RWPE2 (cell line): ENCODE data around the gene MBLAC2.

Source experiments
- ATAC-seq: fragments of 200-7000 bp; cut with Tn5 transposase; 3 replicates; pipeline ENCODE4 v1.9.1; 2021; ENCODE audit warnings: low read depth
- DNase-seq: peaks from one replicate; pipeline ENCODE4 v3.0.0-alpha.2; 2020; ENCODE audit warnings: low spot score
- H3K27ac ChIP-seq: fragments of 450-650 bp; 2 replicates; pipeline ENCODE4 v1.5.1; 2017; ENCODE audit warnings: mild to moderate bottlenecking; ENCODE audit not compliant: poor library complexity, severe bottlenecking
- H3K27me3 ChIP-seq: fragments of 250-450 bp; sonication (Bioruptor Pico); 2 replicates; pipeline ENCODE4 v1.5.1; 2021; ENCODE audit warnings: mild to moderate bottlenecking, moderate library complexity; ENCODE audit not compliant: insufficient read depth, poor library complexity, severe bottlenecking
- H3K36me3 ChIP-seq: fragments of 250-450 bp; sonication (Bioruptor Pico); 2 replicates; pipeline ENCODE4 v1.5.1; 2020; ENCODE audit warnings: low read depth, mild to moderate bottlenecking, moderate library complexity
- H3K4me1 ChIP-seq: fragments of 250-450 bp; sonication (Bioruptor Pico); 2 replicates; pipeline ENCODE4 v1.5.1; 2021; ENCODE audit warnings: mild to moderate bottlenecking, moderate library complexity; ENCODE audit not compliant: insufficient read depth, poor library complexity, severe bottlenecking
- H3K4me3 ChIP-seq: fragments of 250-450 bp; sonication (Bioruptor Pico); 2 replicates; pipeline ENCODE4 v1.5.1; 2021; ENCODE audit warnings: mild to moderate bottlenecking, moderate library complexity; ENCODE audit not compliant: severe bottlenecking
- H3K9me3 ChIP-seq: fragments of 250-450 bp; sonication (Bioruptor Pico); 2 replicates; pipeline ENCODE4 v1.5.1; 2021; ENCODE audit warnings: mild to moderate bottlenecking, moderate library complexity; ENCODE audit not compliant: severe bottlenecking
- TF ChIP-seq, protein P1 (sequence below): fragments of 450-650 bp; IDR thresholded peaks from one replicate; pipeline ENCODE4 v1.5.1; 2017; ENCODE audit warnings: mild to moderate bottlenecking, moderate library complexity; ENCODE audit not compliant: poor library complexity, severe bottlenecking

MBLAC2 gene

GRCh38 chr5:90473396-90474234, 956 bp downstream of the MBLAC2 start:
- ATAC-seq: peak; percentile 9
- DNase-seq: peak; percentile 83
- Histone ChIP-seq H3K27me3 (no peaks in the 10 kb centered on the region), H3K27ac (peak overlapping the region; percentile 49), H3K9me3 (no peaks in the 10 kb centered on the region), H3K4me3 (peak overlapping the region; percentile 73), H3K36me3 (0 out of 2 replicates have a peak, but pooled peaks cover 5% of the 10 kb centered on the region), H3K4me1 (peaks cover 8% of the 10 kb centered on the region)
- TF ChIP-seq, protein P1, sequence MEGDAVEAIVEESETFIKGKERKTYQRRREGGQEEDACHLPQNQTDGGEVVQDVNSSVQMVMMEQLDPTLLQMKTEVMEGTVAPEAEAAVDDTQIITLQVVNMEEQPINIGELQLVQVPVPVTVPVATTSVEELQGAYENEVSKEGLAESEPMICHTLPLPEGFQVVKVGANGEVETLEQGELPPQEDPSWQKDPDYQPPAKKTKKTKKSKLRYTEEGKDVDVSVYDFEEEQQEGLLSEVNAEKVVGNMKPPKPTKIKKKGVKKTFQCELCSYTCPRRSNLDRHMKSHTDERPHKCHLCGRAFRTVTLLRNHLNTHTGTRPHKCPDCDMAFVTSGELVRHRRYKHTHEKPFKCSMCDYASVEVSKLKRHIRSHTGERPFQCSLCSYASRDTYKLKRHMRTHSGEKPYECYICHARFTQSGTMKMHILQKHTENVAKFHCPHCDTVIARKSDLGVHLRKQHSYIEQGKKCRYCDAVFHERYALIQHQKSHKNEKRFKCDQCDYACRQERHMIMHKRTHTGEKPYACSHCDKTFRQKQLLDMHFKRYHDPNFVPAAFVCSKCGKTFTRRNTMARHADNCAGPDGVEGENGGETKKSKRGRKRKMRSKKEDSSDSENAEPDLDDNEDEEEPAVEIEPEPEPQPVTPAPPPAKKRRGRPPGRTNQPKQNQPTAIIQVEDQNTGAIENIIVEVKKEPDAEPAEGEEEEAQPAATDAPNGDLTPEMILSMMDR: no peak

DNA sequence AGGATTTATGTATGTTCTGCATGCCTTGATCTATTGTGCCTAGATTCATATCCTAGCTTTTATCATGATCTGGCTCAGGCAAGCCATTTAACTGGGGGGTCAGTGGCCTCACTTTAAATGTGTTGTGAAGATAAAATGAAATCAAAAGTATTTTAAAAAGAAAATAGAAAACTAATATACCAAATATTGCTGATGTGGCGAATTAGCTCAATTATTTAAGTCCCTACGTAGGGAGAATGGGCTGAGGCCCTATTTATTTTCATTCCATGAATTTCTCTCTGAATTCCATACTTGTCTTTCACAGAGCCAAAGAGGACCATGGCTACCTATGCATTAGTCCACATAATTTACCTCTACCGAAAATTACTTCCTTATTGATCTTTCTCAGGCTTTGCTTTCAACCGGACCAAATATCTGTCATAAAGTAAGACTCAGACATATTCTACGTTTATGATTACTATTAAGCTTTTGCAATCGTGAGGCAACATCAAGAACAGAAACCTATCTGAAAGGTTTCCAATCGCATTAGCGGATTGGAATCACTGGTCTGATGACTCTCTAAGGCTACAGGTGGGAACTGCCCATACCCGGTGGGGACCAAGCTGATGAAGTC, 1.7 kb downstream of the MBLAC2 start:
- 0 out of 3 replicates have a peak, but pooled peaks have one; percentile 1 for ATAC-seq
- H3K9me3 ChIP-seq: no peaks in the 10 kb centered on the region
- H3K27ac ChIP-seq: no peak overlapping the region

GRCh38 chr5:90461288-90461687, 13.3 kb downstream of the MBLAC2 start:
- Histone ChIP-seq H3K36me3 (peaks cover 16% of the 10 kb centered on the region), H3K27ac (no peak overlapping the region), H3K27me3 (no peaks in the 10 kb centered on the region), H3K4me3 (no peak overlapping the region), H3K4me1 (peaks cover 7% of the 10 kb centered on the region), H3K9me3 (no peaks in the 10 kb centered on the region)
- ATAC-seq: no peak
- no peak for DNase-seq
- TF ChIP-seq, protein P1: no peak

More for the DNA sequence above, 1.7 kb downstream of the MBLAC2 start:
- H3K4me3 ChIP-seq: peak overlapping the region; percentile 73
- H3K4me1 ChIP-seq: peaks cover 8% of the 10 kb centered on the region
- no peak for DNase-seq
- H3K36me3 ChIP-seq: 0 out of 2 replicates have a peak, but pooled peaks cover 2% of the 10 kb centered on the region
- H3K27me3 ChIP-seq: no peaks in the 10 kb centered on the region
- TF ChIP-seq, protein P1: no peak

DNA sequence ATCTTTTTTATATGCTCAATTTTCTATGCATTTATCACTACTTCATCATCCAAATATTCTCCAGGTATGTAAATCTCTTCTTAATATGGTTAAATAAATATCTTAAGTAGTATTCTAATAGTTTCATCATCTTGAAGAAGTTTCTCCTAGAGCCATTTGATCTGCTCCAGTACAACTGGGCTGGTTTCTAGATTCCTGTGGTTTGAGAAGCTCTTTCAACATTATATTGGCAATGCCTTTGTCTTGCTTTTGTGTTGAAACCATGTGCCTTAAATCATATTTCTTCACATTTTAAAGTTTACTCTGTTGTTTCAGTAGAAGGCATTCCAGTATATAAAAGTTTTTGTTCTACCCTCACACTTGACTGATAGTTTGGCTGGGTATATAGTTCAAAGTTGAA, 27.6 kb downstream of the MBLAC2 start:
- H3K36me3 ChIP-seq: no peaks in the 10 kb centered on the region
- no peak overlapping the region for H3K4me3 ChIP-seq
- TF ChIP-seq, protein P1: no peak
- 0 out of 3 replicates have a peak, but pooled peaks have one; percentile 14 for ATAC-seq
- no peak overlapping the region for H3K27ac ChIP-seq
- H3K9me3 ChIP-seq: no peaks in the 10 kb centered on the region
- H3K27me3 ChIP-seq: no peaks in the 10 kb centered on the region
- no peaks in the 10 kb centered on the region for H3K4me1 ChIP-seq
- no peak for DNase-seq
